H9 (cell line): ENCODE measurements around the gene CACNA1G. TPM values are rescaled to one million over a fixed set of nuclear protein-coding genes. Genes with fewer than 3 reads are reported as not detected.

Experiments
- DNase-seq: peaks from one replicate; pipeline ENCODE4 v3.0.0-alpha.2; 2017
- H2AFZ ChIP-seq: one replicate; pipeline ENCODE4 v1.6.1; 2013; ENCODE audit warnings: mild to moderate bottlenecking, low read length, control low read depth, moderate library complexity
- H2AK5ac ChIP-seq: 2 replicates; pipeline ENCODE4 v1.6.1; 2013; ENCODE audit warnings: low read length, control low read depth, mixed read lengths; ENCODE audit not compliant: insufficient read length
- H2BK120ac ChIP-seq: one replicate; pipeline ENCODE4 v1.6.1; 2013; ENCODE audit warnings: low read depth, mild to moderate bottlenecking, low read length, control low read depth, inconsistent platforms; ENCODE audit not compliant: poor library complexity, severe bottlenecking
- H2BK12ac ChIP-seq: 2 replicates; pipeline ENCODE4 v1.6.1; 2013; ENCODE audit warnings: low read length, control low read depth, mixed read lengths, low read depth; ENCODE audit not compliant: insufficient read length
- H2BK15ac ChIP-seq: 2 replicates; pipeline ENCODE4 v1.6.1; 2013; ENCODE audit warnings: low read depth, low read length, control low read depth
- H2BK20ac ChIP-seq: one replicate; pipeline ENCODE4 v1.6.1; 2013; ENCODE audit warnings: low read depth, mild to moderate bottlenecking, low read length, control low read depth, inconsistent platforms; ENCODE audit not compliant: poor library complexity, severe bottlenecking
- H2BK5ac ChIP-seq: 2 replicates; pipeline ENCODE4 v1.6.1; 2013; ENCODE audit warnings: low read length, control low read depth, mixed read lengths; ENCODE audit not compliant: insufficient read length
- H3K14ac ChIP-seq: 2 replicates; pipeline ENCODE4 v1.6.1; 2013; ENCODE audit warnings: low read length, control low read depth; ENCODE audit not compliant: insufficient read depth
- H3K18ac ChIP-seq: 2 replicates; pipeline ENCODE4 v1.6.1; 2013; ENCODE audit warnings: low read depth, mild to moderate bottlenecking, mixed read lengths, low read length, control low read depth; ENCODE audit not compliant: insufficient read length
- H3K23ac ChIP-seq: 2 replicates; pipeline ENCODE4 v1.6.1; 2013; ENCODE audit warnings: low read length, control low read depth, mixed read lengths, low read depth; ENCODE audit not compliant: insufficient read length
- H3K23me2 ChIP-seq: 2 replicates; pipeline ENCODE4 v1.6.1; 2013; ENCODE audit warnings: low read depth, mild to moderate bottlenecking, mixed read lengths, low read length, control low read depth; ENCODE audit not compliant: insufficient read length, poor library complexity, severe bottlenecking
- H3K27ac ChIP-seq: 2 replicates; pipeline ENCODE4 v1.5.1; 2013; ENCODE audit warnings: low read length, control low read depth, mixed read lengths, low read depth; ENCODE audit not compliant: insufficient read length
- H3K27me3 ChIP-seq: 2 replicates; pipeline ENCODE4 v1.6.1; 2013; ENCODE audit warnings: low read length, control low read depth, inconsistent platforms; ENCODE audit not compliant: insufficient read depth
- H3K4ac ChIP-seq: 2 replicates; pipeline ENCODE4 v1.6.1; 2013; ENCODE audit warnings: low read depth, mild to moderate bottlenecking, control low read depth, inconsistent platforms, low read length, moderate library complexity
- H3K4me1 ChIP-seq: 2 replicates; pipeline ENCODE4 v1.6.1; 2013; ENCODE audit warnings: low read length, control low read depth, inconsistent platforms; ENCODE audit not compliant: insufficient read depth
- H3K4me2 ChIP-seq: 2 replicates; pipeline ENCODE4 v1.6.1; 2013; ENCODE audit warnings: low read length, control low read depth, mixed read lengths; ENCODE audit not compliant: insufficient read length, insufficient read depth
- H3K56ac ChIP-seq: 2 replicates; pipeline ENCODE4 v1.6.1; 2013; ENCODE audit warnings: low read depth, mild to moderate bottlenecking, mixed read lengths, low read length, control low read depth; ENCODE audit not compliant: insufficient read length
- H3K79me1 ChIP-seq: 2 replicates; pipeline ENCODE4 v1.6.1; 2013; ENCODE audit warnings: low read depth, mild to moderate bottlenecking, moderate library complexity, low read length, control low read depth, inconsistent platforms; ENCODE audit not compliant: insufficient read depth, poor library complexity, severe bottlenecking
- H3K79me2 ChIP-seq: 2 replicates; pipeline ENCODE4 v1.6.1; 2013; ENCODE audit warnings: low read length, control low read depth, inconsistent platforms; ENCODE audit not compliant: insufficient read depth
- H3K9ac ChIP-seq: 2 replicates; pipeline ENCODE4 v1.6.1; 2013; ENCODE audit warnings: low read length, control low read depth, mixed read lengths; ENCODE audit not compliant: insufficient read length; ENCODE audit errors: extremely low read depth
- H3K9me3 ChIP-seq: one replicate; pipeline ENCODE4 v1.6.1; 2013; ENCODE audit warnings: low read depth, low read length, inconsistent platforms; ENCODE audit not compliant: control insufficient read depth
- H3T11ph ChIP-seq: one replicate; pipeline ENCODE4 v1.6.1; 2013; ENCODE audit warnings: mild to moderate bottlenecking, low read length, control low read depth, inconsistent platforms
- H4K20me1 ChIP-seq: one replicate; pipeline ENCODE4 v1.6.1; 2013; ENCODE audit not compliant: control insufficient read depth, insufficient read length, insufficient read depth
- H4K5ac ChIP-seq: 2 replicates; pipeline ENCODE4 v1.6.1; 2013; ENCODE audit warnings: low read depth, mild to moderate bottlenecking, mixed read lengths, low read length, control low read depth; ENCODE audit not compliant: insufficient read length
- H4K8ac ChIP-seq: replicated peaks from 2 replicates; pipeline ENCODE4 v1.6.1; 2013; ENCODE audit warnings: low read length, control low read depth, mixed read lengths, low read depth; ENCODE audit not compliant: insufficient read length
- H4K91ac ChIP-seq: 2 replicates; pipeline ENCODE4 v1.6.1; 2013; ENCODE audit warnings: low read depth, mild to moderate bottlenecking, moderate library complexity, mixed read lengths, low read length, control low read depth; ENCODE audit not compliant: insufficient read length
- H3K27ac Mint-ChIP-seq, 3 experiments: 2 replicates in 2 of 3; 3 replicates in 1 of 3; pipeline ENCODE4 v1.8.0; 2020 to 2021; ENCODE audit warnings: mixed read lengths in 3 of 3, mild to moderate bottlenecking in 1 of 3, moderate library complexity in 1 of 3
- H3K27me3 Mint-ChIP-seq: 2 replicates; pipeline ENCODE4 v1.8.0; 2021; ENCODE audit warnings: low read depth, mild to moderate bottlenecking, moderate library complexity, mixed read lengths
- H3K36me3 Mint-ChIP-seq, 3 experiments: 2 replicates in 2 of 3; 3 replicates in 1 of 3; pipeline ENCODE4 v1.8.0; 2020 to 2021; ENCODE audit warnings: low read depth in 3 of 3, mixed read lengths in 3 of 3; ENCODE audit not compliant: insufficient read depth in 1 of 3
- H3K4me1 Mint-ChIP-seq, 2 experiments: 2 replicates each; pipeline ENCODE4 v1.8.0; 2020; ENCODE audit warnings: mixed read lengths in 2 of 2
- H3K4me3 Mint-ChIP-seq, 2 experiments: 2 replicates in 1 of 2; 3 replicates in 1 of 2; pipeline ENCODE4 v1.8.0; 2020 to 2021; ENCODE audit warnings: mild to moderate bottlenecking in 2 of 2, mixed read lengths in 2 of 2, moderate library complexity in 1 of 2
- H3K9me3 Mint-ChIP-seq, 2 experiments: 2 replicates in 1 of 2; 3 replicates in 1 of 2; pipeline ENCODE4 v1.8.0; 2020; ENCODE audit warnings: mild to moderate bottlenecking in 2 of 2, mixed read lengths in 2 of 2, moderate library complexity in 1 of 2
- CTCF ChIP-seq: fragments of 200-600 bp; sonication (generic); conservative IDR thresholded peaks from 3 replicates; pipeline ENCODE4 v1.8.0; 2021; ENCODE audit warnings: antibody characterized with exemption, mild to moderate bottlenecking
- WGBS: extraction: QIAGEN DNeasy Blood & Tissue Kit; methylation state at CpG from one replicate; pipeline ENCODE4 v1.1.7; 2013; ENCODE audit warnings: missing lambda C conversion rate, low lambda C conversion rate, mixed read lengths; ENCODE audit not compliant: insufficient read length; ENCODE audit errors: extremely low coverage; 5-methylcytosine and 5-hydroxymethylcytosine counted together
- total RNA-seq: library from RNA; stranded (reverse); gene quantifications from 2 replicates; pipeline ENCODE4 v1.2.1, GENCODE V29; 2021

Gene CACNA1G
- total RNA-seq, 1 experiment from 2014 or later: 1.5 TPM

DNA sequence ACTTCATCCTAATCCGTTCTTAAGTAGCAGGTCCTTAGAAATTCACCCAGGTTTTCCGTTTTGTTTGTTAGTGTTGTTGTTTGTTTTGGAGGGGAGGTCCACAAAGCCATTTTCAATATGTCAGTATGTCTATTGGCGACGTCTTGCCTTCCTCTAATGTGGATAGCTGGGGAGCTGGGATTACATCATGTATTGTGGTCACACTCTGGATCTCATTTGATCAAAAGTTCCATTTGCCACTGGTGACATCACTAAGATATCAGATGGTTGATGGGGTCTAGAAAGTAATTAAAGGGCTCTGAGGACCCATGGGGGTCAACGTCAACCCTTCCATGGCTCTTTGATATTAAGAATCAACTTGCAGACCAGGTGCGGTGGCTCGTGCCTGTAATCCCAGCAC, 30.7 kb upstream of the CACNA1G start:
- Histone ChIP-seq H3K27me3 (no peaks in the 10 kb centered on the region; the same call in 1 of the 2 replicates), H2BK20ac (no peak overlapping the region), H3K4ac (no peak overlapping the region), H3K23ac (no peak overlapping the region), H2AFZ (no peak overlapping the region), H3K9me3 (no peaks in the 10 kb centered on the region), H3K27ac (no peak overlapping the region), H4K8ac (no peak overlapping the region), H3K14ac (no peak overlapping the region), H2BK5ac (no peak overlapping the region), H4K91ac (no peak overlapping the region), H4K20me1 (no peaks in the 10 kb centered on the region), H2AK5ac (no peak overlapping the region), H3K23me2 (peaks cover 17% of the 10 kb centered on the region), H3K56ac (no peak overlapping the region), H3K4me1 (peaks cover 3% of the 10 kb centered on the region; the same call in 1 of the 2 replicates), H3K4me2 (no peak overlapping the region), H3K79me2 (no peaks in the 10 kb centered on the region), H2BK15ac (no peak overlapping the region), H3K18ac (no peak overlapping the region), H2BK12ac (no peak overlapping the region), H3T11ph (no peak overlapping the region), H3K79me1 (no peaks in the 10 kb centered on the region), H3K9ac (no peak overlapping the region), H2BK120ac (no peak overlapping the region), H4K5ac (no peak overlapping the region)
- no peak overlapping the region for H3K27ac Mint-ChIP-seq
- no peak for DNase-seq
- peaks cover 39 to 42% of the 10 kb centered on the region in 2 experiments for H3K4me1 Mint-ChIP-seq
- H3K36me3 Mint-ChIP-seq: no peaks in the 10 kb centered on the region
- H3K27me3 Mint-ChIP-seq: peaks cover 49% of the 10 kb centered on the region
- TF ChIP-seq CTCF: no peak
- WGBS: no CpG with 5 or more reads among the region's 7 CpGs
- H3K4me3 Mint-ChIP-seq: no peak overlapping the region
- no peaks in the 10 kb centered on the region; a peak in 1 of 5 replicates for H3K9me3 Mint-ChIP-seq
